Middle frontal gyrus (tissue), 1 donor: ENCODE results near the gene BANP.
"Not testable (repeated sequence)": the region's sequence is repeated elsewhere in the genome, so short reads cannot be mapped to it uniquely, and the experiment has no call there.

Experiments
- DNase-seq: peaks from one replicate; pipeline ENCODE4 v3.0.0-alpha.2; 2015; ENCODE audit warnings: low spot score; ENCODE audit errors: extremely low spot score

BANP gene

GRCh38 chr16:87966064-87966645 lies 14.9 kb downstream of the BANP start:
- no peak for DNase-seq

GRCh38 chr16:87966685-87967185 lies 15.5 kb downstream of the BANP start:
- DNase-seq, result no peak

- DNase-seq, result no peak
Observed at GRCh38 chr16:87968541-87968940, 17.3 kb downstream of the BANP start.

- no peak for DNase-seq
Observed at GRCh38 chr16:87970186-87970585, 19.0 kb downstream of the BANP start.

- no peak for DNase-seq
Observed at GRCh38 chr16:87971933-87972332, 20.7 kb downstream of the BANP start.

GRCh38 chr16:87973717-87974116 lies 22.5 kb downstream of the BANP start:
- DNase-seq, result no peak

GRCh38 chr16:87974178-87974577 lies 22.9 kb downstream of the BANP start:
- no peak for DNase-seq

GRCh38 chr16:87976665-87977064 lies 25.4 kb downstream of the BANP start:
- no peak for DNase-seq

GRCh38 chr16:87978127-87978526 lies 26.9 kb downstream of the BANP start:
- no peak for DNase-seq

- no peak for DNase-seq
Observed at GRCh38 chr16:87979352-87979751, 28.1 kb downstream of the BANP start.

- DNase-seq, result not testable (repeated sequence)
Observed at GRCh38 chr16:87979911-87980630, 28.8 kb downstream of the BANP start.

- not testable (repeated sequence) for DNase-seq
Observed at GRCh38 chr16:87981376-87981775, 30.1 kb downstream of the BANP start.

GRCh38 chr16:87982581-87983041 lies 31.4 kb downstream of the BANP start:
- no peak for DNase-seq

GRCh38 chr16:87983072-87983736 lies 32.0 kb downstream of the BANP start:
- DNase-seq, result not testable (repeated sequence)

GRCh38 chr16:87983737-87984097 lies 32.5 kb downstream of the BANP start:
- not testable (repeated sequence) for DNase-seq

GRCh38 chr16:87984180-87984579 lies 32.9 kb downstream of the BANP start:
- not testable (repeated sequence) for DNase-seq

- DNase-seq, result no peak
Observed at GRCh38 chr16:87984632-87985267, 33.5 kb downstream of the BANP start.

- not testable (repeated sequence) for DNase-seq
Observed at GRCh38 chr16:87985493-87985892, 34.3 kb downstream of the BANP start.

- DNase-seq, result not testable (repeated sequence)
Observed at GRCh38 chr16:87986361-87986849, 35.2 kb downstream of the BANP start.

- DNase-seq, result not testable (repeated sequence)
Observed at GRCh38 chr16:87988596-87988995, 37.4 kb downstream of the BANP start.

- not testable (repeated sequence) for DNase-seq
Observed at GRCh38 chr16:87990254-87990653, 39.0 kb downstream of the BANP start.

GRCh38 chr16:87992142-87992541 lies 40.9 kb downstream of the BANP start:
- not testable (repeated sequence) for DNase-seq
